Measurements from ENCODE around the gene IFT27. TPM values are rescaled to one million over a fixed set of nuclear protein-coding genes. Genes with fewer than 3 reads are reported as not detected.

The IFT27 gene
- total RNA-seq, 1 donor from 2014 or later: 30.2 TPM

- H3K4me1 ChIP-seq: no peaks in the 10 kb centered on the region
- H3K27me3 ChIP-seq (ENCODE audit: low read depth): peaks cover 31% of the 10 kb centered on the region
- H3K27ac ChIP-seq: no peak overlapping the region
- no peak overlapping the region for H3K4me3 ChIP-seq
- DNase-seq: peak; percentile 6
- H3K36me3 ChIP-seq: no peaks in the 10 kb centered on the region
- no peak for TF ChIP-seq CTCF (IDR thresholded peaks at IDR 0.05)
- peak in 1 of 2 donors; percentile 19 for ATAC-seq
- intact Hi-C loops (cut with DNase I): no loop called here
- H3K9me3 ChIP-seq: no peaks in the 10 kb centered on the region
Observed at GRCh38 chr22:36745301-36745995, 30.5 kb downstream of the IFT27 start.

- DNase-seq (no peak), ATAC-seq (no peak)
- no peaks in the 10 kb centered on the region for H3K4me1 ChIP-seq
- TF ChIP-seq CTCF (IDR thresholded peaks at IDR 0.05): no peak
- H3K27ac ChIP-seq: no peak overlapping the region
- intact Hi-C loops (cut with DNase I): no loop called here
- no peak overlapping the region for H3K4me3 ChIP-seq
- H3K36me3 ChIP-seq: no peaks in the 10 kb centered on the region
- H3K9me3 ChIP-seq: no peaks in the 10 kb centered on the region
- H3K27me3 ChIP-seq (ENCODE audit: low read depth): peaks cover 31% of the 10 kb centered on the region
Observed at GRCh38 chr22:36744791-36745190, 31.1 kb downstream of the IFT27 start.

- H3K9me3 ChIP-seq: no peaks in the 10 kb centered on the region
- no peaks in the 10 kb centered on the region for H3K36me3 ChIP-seq
- H3K4me3 ChIP-seq: no peak overlapping the region
- peaks cover 31% of the 10 kb centered on the region for H3K27me3 ChIP-seq (ENCODE audit: low read depth)
- no peak overlapping the region for H3K27ac ChIP-seq
- no peaks in the 10 kb centered on the region for H3K4me1 ChIP-seq
- intact Hi-C loops (cut with DNase I): no loop called here
- DNase-seq (no peak), ATAC-seq (no peak)
- TF ChIP-seq CTCF (IDR thresholded peaks at IDR 0.05): no peak
Observed at GRCh38 chr22:36744413-36744765, 31.5 kb downstream of the IFT27 start.

- Histone ChIP-seq H3K4me1 (no peaks in the 10 kb centered on the region), H3K9me3 (no peaks in the 10 kb centered on the region), H3K36me3 (no peaks in the 10 kb centered on the region), H3K4me3 (no peak overlapping the region), H3K27me3 (ENCODE audit: low read depth) (peaks cover 31% of the 10 kb centered on the region), H3K27ac (no peak overlapping the region)
- intact Hi-C loops (cut with DNase I): no loop called here
- DNase-seq (no peak), ATAC-seq (peak in 1 of 2 donors; percentile 30)
- TF ChIP-seq CTCF (IDR thresholded peaks at IDR 0.05): no peak
Observed at GRCh38 chr22:36743591-36744412, 32.1 kb downstream of the IFT27 start.

GRCh38 chr22:36743011-36743410 lies 32.9 kb downstream of the IFT27 start:
- Histone ChIP-seq H3K4me1 (no peaks in the 10 kb centered on the region), H3K4me3 (no peak overlapping the region), H3K36me3 (no peaks in the 10 kb centered on the region), H3K27ac (no peak overlapping the region), H3K27me3 (ENCODE audit: low read depth) (peaks cover 31% of the 10 kb centered on the region), H3K9me3 (no peaks in the 10 kb centered on the region)
- no peak for DNase-seq
- no peak for ATAC-seq
- no peak for TF ChIP-seq CTCF (IDR thresholded peaks at IDR 0.05)
- intact Hi-C loops (cut with DNase I): no loop called here
